A549 (cell line): ENCODE data around the gene PICK1. TPM values are rescaled to one million over a fixed set of nuclear protein-coding genes. Genes with fewer than 3 reads are reported as not detected.

ENCODE experiments used
- ATAC-seq, 2 experiments: fragments of 200-7000 bp in 1 of 2; fragments of >200 bp in 1 of 2; cut with Nextera tagmentation in 1 of 2; cut with Tn5 transposase in 1 of 2; 3 replicates each; pipeline versions ENCODE4 v1.8.0 to v1.9.1; 2018 to 2020; ENCODE audit warnings: mild to moderate bottlenecking in 1 of 2, moderate library complexity in 1 of 2
- CTCF ChIA-PET: fragments of 300-600 bp; sonication (Branson Sonifier 250); formaldehyde crosslinking; extraction: SDS; loops from one replicate; lab custom pipeline; 2021; ENCODE audit warnings: antibody characterized with exemption, inconsistent platforms; lab: Yijun Ruan, JAX
- POLR2A ChIA-PET: fragments of 350-600 bp; formaldehyde crosslinking; extraction: SDS; loops from one replicate; lab custom pipeline; 2021; ENCODE audit warnings: antibody characterized with exemption, inconsistent platforms; lab: Yijun Ruan, JAX
- DNase-seq, 2 experiments: peaks; one replicate each; pipeline versions ENCODE4 v3.0.0 to v3.0.0-alpha.2; 2011 to 2016; ENCODE audit warnings: low read depth in 1 of 2, low spot score in 1 of 2
- FAIRE-seq: peaks from 2 replicates; lab custom pipeline; 2011; peaks lifted over from hg19 to GRCh38; lab: Jason Lieb, UNC
- H3K27ac ChIP-seq, 2 experiments: fragments of >200 bp; sonication (Bioruptor Twin); formaldehyde crosslinking; 3 replicates each; pipeline ENCODE4 v1.5.1; 2016 to 2017
- H3K4me1 ChIP-seq: fragments of >200 bp; sonication (Bioruptor Twin); formaldehyde crosslinking; 3 replicates; pipeline ENCODE4 v1.6.1; 2016
- H3K4me2 ChIP-seq: fragments of >200 bp; sonication (Bioruptor Twin); formaldehyde crosslinking; 3 replicates; pipeline ENCODE4 v1.6.1; 2016
- H3K4me3 ChIP-seq: fragments of >200 bp; sonication (Bioruptor Twin); formaldehyde crosslinking; 3 replicates; pipeline ENCODE4 v1.5.1; 2016
- H3K9me3 ChIP-seq: fragments of >200 bp; sonication (Bioruptor Twin); formaldehyde crosslinking; 3 replicates; pipeline ENCODE4 v1.6.1; 2016
- BHLHE40 ChIP-seq: IDR thresholded peaks from 2 replicates; pipeline ENCODE4 v1.6.1; 2012; ENCODE audit warnings: low read depth, low read length, inconsistent platforms
- CEBPB ChIP-seq, 2 experiments: fragments of >200 bp in 1 of 2; sonication (Bioruptor Twin) in 1 of 2; formaldehyde crosslinking in 1 of 2; IDR thresholded peaks; 2 replicates each; pipeline ENCODE4 v1.6.1; 2012 to 2016
- CHD4 ChIP-seq: fragments of 200-600 bp; sonication (generic); IDR thresholded peaks from 2 replicates; pipeline ENCODE4 v1.6.1; 2016; ENCODE audit warnings: antibody characterized with exemption, mild to moderate bottlenecking, borderline replicate concordance
- EHF ChIP-seq: fragments of 250-450 bp; sonication (Bioruptor Pico); IDR thresholded peaks from 2 replicates; pipeline ENCODE4 v1.5.0; 2020; ENCODE audit warnings: mild to moderate bottlenecking
- FOSL2 ChIP-seq, 2 experiments: fragments of 450-650 bp in 1 of 2; fragments of >200 bp in 1 of 2; sonication (Bioruptor Twin) in 1 of 2; formaldehyde crosslinking; IDR thresholded peaks; 2 replicates each; pipeline versions ENCODE4 v1.5.0 to v1.6.1; 2016 to 2020; ENCODE audit warnings: mild to moderate bottlenecking in 1 of 2, moderate library complexity in 1 of 2
- GATA3 ChIP-seq: IDR thresholded peaks from 2 replicates; pipeline ENCODE4 v1.6.1; 2012; ENCODE audit warnings: borderline replicate concordance
- HOXA7 ChIP-seq: fragments of 250-450 bp; sonication (Bioruptor Pico); IDR thresholded peaks from 2 replicates; pipeline ENCODE4 v1.5.0; 2020; ENCODE audit warnings: mild to moderate bottlenecking, moderate library complexity
- JUNB ChIP-seq: fragments of >200 bp; sonication (Bioruptor Twin); formaldehyde crosslinking; IDR thresholded peaks from 2 replicates; pipeline ENCODE4 v1.6.1; 2016
- MAFK ChIP-seq: fragments of 450-650 bp; IDR thresholded peaks from 2 replicates; pipeline ENCODE4 v1.6.1; 2014; ENCODE audit not compliant: partially characterized antibody
- NPAS2 ChIP-seq: fragments of 250-450 bp; sonication (Bioruptor Pico); IDR thresholded peaks from 2 replicates; pipeline ENCODE4 v1.8.0; 2022; ENCODE audit warnings: mild to moderate bottlenecking, moderate library complexity, borderline replicate concordance
- PHF8 ChIP-seq: fragments of 200-600 bp; sonication (generic); IDR thresholded peaks from 2 replicates; pipeline ENCODE4 v1.6.1; 2016; ENCODE audit warnings: low read depth, mild to moderate bottlenecking, antibody characterized with exemption, moderate library complexity, borderline replicate concordance
- POLR2AphosphoS2 ChIP-seq: conservative IDR thresholded peaks from 2 replicates; pipeline ENCODE4 v1.6.1; 2012; ENCODE audit warnings: low read length, improper control_type of control experiment, inconsistent platforms
- RAD21 ChIP-seq, 2 experiments: fragments of >200 bp in 1 of 2; sonication (Bioruptor Twin) in 1 of 2; formaldehyde crosslinking in 1 of 2; IDR thresholded peaks in 1 of 2; conservative IDR thresholded peaks in 1 of 2; 2 replicates in 1 of 2; 3 replicates in 1 of 2; pipeline ENCODE4 v1.6.1; 2012 to 2018; ENCODE audit warnings: inconsistent platforms in 1 of 2
- RNF2 ChIP-seq: fragments of 200-600 bp; sonication (generic); IDR thresholded peaks from 2 replicates; pipeline ENCODE4 v1.6.1; 2016; ENCODE audit warnings: low read depth, mild to moderate bottlenecking, antibody characterized with exemption, moderate library complexity, borderline replicate concordance
- SMC3 ChIP-seq: fragments of >200 bp; sonication (Bioruptor Twin); formaldehyde crosslinking; IDR thresholded peaks from 3 replicates; pipeline ENCODE4 v1.6.1; 2018; ENCODE audit warnings: inconsistent platforms
- SREBF2 ChIP-seq: fragments of 450-650 bp; IDR thresholded peaks from 2 replicates; pipeline ENCODE4 v1.6.1; 2014; ENCODE audit warnings: mild to moderate bottlenecking, moderate library complexity
- ZSCAN20 ChIP-seq: fragments of 250-450 bp; sonication (Bioruptor Pico); IDR thresholded peaks from 2 replicates; pipeline ENCODE4 v1.8.0; 2022; ENCODE audit warnings: mild to moderate bottlenecking, moderate library complexity
- WGBS: methylation state at CpG from one replicate; pipeline ENCODE4 v1.1.6; 2017; ENCODE audit errors: missing lambda C conversion rate; 5-methylcytosine and 5-hydroxymethylcytosine counted together
- polyA plus RNA-seq, 4 experiments: library from polyadenylated mRNA; depleted of rRNA in 3 of 4; stranded (reverse); fragments of >200 nt; fragmentation: RNase III in 1 of 4; extraction: RNeasy Plus Mini Kit Qiagen cat#74134 plus additional on column Dnase treatment in 1 of 4; gene quantifications; 2 replicates in 3 of 4; 3 replicates in 1 of 4; pipeline ENCODE4 v1.2.3, GENCODE V29; 2011 to 2017
- TF ChIP-seq, protein P1 (sequence below): IDR thresholded peaks from 2 replicates; pipeline ENCODE4 v1.6.1; 2012
- TF ChIP-seq, protein P2 (sequence below): fragments of 250-450 bp; sonication (Bioruptor Pico); IDR thresholded peaks from 2 replicates; pipeline ENCODE4 v1.5.0; 2020; ENCODE audit warnings: low read depth, mild to moderate bottlenecking, moderate library complexity
- TF ChIP-seq, protein P3 (sequence below): IDR thresholded peaks from 2 replicates; pipeline ENCODE4 v1.6.1; 2012
- TF ChIP-seq, protein P4 (sequence below): IDR thresholded peaks from 2 replicates; pipeline ENCODE4 v1.6.1; 2012; ENCODE audit warnings: low read depth, borderline replicate concordance

The PICK1 gene
- polyA plus RNA-seq, 2 of the 4 experiments (the other 2 are of a cell fraction): 15.6 to 17.8 TPM

DNA sequence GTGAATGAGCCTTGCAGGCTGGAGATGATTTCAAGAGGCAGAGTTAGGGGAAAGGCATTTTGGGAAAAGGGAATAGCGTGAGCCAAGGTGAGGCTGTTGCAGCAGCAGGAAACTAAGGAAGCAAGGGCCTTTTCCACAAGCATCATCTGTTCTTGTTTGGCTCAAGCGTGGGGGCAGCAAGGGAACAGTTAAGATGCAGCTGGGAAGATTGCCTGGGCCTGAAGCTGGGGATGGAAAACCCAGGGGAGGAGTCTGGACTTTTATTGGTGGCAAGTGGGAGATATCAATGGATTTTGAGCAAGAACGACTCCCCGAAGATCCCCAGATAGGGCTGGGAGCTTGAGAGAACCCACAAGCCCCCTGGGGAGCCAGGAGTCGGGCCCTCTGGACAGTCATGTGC lies 27.3 kb upstream of the PICK1 start:
- 64% methylated on average over 5 of the region's 5 CpGs for WGBS
- no peak overlapping the region for H3K4me3 ChIP-seq
- H3K4me1 ChIP-seq: peaks cover 27% of the 10 kb centered on the region
- TF ChIP-seq RAD21 (conservative IDR thresholded peaks at IDR 0.05 in 1 of 2, IDR thresholded peaks at IDR 0.05 in 1 of 2): no peak
- no peak for TF ChIP-seq SREBF2
- TF ChIP-seq, protein P1, sequence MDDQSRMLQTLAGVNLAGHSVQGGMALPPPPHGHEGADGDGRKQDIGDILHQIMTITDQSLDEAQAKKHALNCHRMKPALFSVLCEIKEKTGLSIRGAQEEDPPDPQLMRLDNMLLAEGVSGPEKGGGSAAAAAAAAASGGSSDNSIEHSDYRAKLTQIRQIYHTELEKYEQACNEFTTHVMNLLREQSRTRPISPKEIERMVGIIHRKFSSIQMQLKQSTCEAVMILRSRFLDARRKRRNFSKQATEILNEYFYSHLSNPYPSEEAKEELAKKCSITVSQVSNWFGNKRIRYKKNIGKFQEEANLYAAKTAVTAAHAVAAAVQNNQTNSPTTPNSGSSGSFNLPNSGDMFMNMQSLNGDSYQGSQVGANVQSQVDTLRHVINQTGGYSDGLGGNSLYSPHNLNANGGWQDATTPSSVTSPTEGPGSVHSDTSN: no peak
- TF ChIP-seq POLR2AphosphoS2: no peak
- no peak for TF ChIP-seq RNF2
- TF ChIP-seq CHD4: no peak
- TF ChIP-seq MAFK: no peak
- TF ChIP-seq CEBPB (IDR thresholded peaks at IDR 0.05): no peak
- TF ChIP-seq, protein P2, sequence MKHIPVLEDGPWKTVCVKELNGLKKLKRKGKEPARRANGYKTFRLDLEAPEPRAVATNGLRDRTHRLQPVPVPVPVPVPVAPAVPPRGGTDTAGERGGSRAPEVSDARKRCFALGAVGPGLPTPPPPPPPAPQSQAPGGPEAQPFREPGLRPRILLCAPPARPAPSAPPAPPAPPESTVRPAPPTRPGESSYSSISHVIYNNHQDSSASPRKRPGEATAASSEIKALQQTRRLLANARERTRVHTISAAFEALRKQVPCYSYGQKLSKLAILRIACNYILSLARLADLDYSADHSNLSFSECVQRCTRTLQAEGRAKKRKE (CRISPR knock-in tag): no peak
- TF ChIP-seq JUNB: no peak
- TF ChIP-seq HOXA7 (CRISPR knock-in tag): no peak
- no peak for TF ChIP-seq BHLHE40
- no peak for TF ChIP-seq GATA3
- TF ChIP-seq, protein P3, sequence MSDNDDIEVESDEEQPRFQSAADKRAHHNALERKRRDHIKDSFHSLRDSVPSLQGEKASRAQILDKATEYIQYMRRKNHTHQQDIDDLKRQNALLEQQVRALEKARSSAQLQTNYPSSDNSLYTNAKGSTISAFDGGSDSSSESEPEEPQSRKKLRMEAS: no peak
- TF ChIP-seq EHF (CRISPR knock-in tag): no peak
- TF ChIP-seq, all 56 proteins: peak for 0
- no peak for DNase-seq
- POLR2A ChIA-PET: no interaction called here
- CTCF ChIA-PET: interaction anchor here (0.9 to 2.1 kb wide), 2 partner anchors 13 to 22 kb away, joined by 3 to 6 read pairs; no protein-coding TSS in a partner anchor
- Histone ChIP-seq H3K4me2 (no peak overlapping the region), H3K9me3 (no peaks in the 10 kb centered on the region), H3K27ac (no peak overlapping the region)
- no peak for ATAC-seq
- no peak for FAIRE-seq

DNA sequence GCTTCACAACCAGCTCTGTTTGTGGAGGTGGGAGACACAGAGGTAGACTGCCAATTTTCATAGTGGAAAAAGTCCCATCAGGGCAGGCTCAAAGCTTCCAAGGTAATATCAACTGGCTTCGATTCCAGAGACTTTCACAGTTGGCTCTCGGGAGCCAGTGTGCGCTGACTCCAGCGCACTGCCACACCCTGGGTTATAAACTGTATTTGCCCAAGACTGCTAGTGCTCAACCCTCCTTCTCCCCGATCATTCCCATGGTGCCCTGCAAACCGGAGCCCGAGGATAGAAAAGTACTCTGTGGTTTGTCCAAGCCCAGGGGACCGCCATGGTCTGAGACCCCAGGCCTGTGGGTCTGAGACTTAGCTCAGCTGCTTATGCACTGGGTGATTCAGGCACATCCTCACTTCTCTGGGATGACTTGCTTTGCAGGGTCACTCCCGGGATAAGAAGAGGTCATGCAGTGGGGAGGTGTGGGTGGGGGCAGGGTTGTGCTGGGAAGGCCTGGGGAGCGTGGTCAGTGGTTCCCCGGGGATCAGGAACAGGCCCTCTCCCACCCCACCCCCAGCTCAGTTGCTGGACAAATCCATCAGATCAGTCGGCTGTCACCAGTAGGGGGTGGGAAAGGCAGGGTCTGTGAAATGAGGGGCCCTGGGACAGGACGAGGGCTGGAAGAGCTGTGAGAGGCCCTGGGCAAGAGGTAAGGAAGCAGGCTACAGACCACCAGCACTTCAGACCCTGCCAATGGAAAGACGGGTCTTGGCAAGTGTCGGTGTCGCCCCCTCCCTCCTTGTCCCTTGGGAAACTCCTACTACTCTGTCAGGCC lies 26.7 kb upstream of the PICK1 start:
- ATAC-seq (no peak), FAIRE-seq (no peak), DNase-seq (no peak)
- ChIA-PET CTCF (interaction anchor here (2.1 kb wide), 1 partner anchor 22 kb away, joined by 6 read pairs; no protein-coding TSS in a partner anchor), POLR2A (no interaction called here)
- Histone ChIP-seq H3K4me1 (peaks cover 32% of the 10 kb centered on the region), H3K4me3 (no peak overlapping the region), H3K4me2 (no peak overlapping the region), H3K27ac (no peak overlapping the region)
- no peak for TF ChIP-seq BHLHE40
- TF ChIP-seq, all 56 proteins: peak for 0
- 83% methylated on average over 8 of the region's 16 CpGs for WGBS
- no peaks in the 10 kb centered on the region for H3K9me3 ChIP-seq

DNA sequence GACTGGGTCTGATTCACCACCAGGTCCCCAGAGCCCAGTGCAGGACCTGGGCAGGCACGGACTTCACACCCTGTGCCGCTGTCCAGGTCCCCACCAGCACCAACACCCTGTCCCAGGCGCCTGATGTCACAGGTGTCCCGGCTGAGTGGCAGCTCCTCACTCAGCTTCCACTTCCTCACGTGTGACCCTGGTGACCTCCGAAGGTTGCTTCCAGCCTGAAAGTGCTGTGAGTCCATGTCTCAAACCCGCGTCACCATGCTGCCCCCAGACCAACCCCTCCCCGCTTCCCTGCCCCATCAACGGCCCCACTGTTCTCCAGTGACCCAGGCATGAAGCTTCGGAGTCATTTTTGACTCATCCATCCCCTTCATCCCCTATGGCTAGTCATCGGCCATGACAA lies 25.7 kb upstream of the PICK1 start:
- DNase-seq: no peak
- FAIRE-seq: no peak
- CTCF ChIA-PET: no interaction called here
- Histone ChIP-seq H3K27ac (0 out of 6 replicates have a peak overlapping the region, but pooled peaks of 1 of the 2 experiments have one; percentile 16), H3K4me2 (no peak overlapping the region), H3K9me3 (no peaks in the 10 kb centered on the region), H3K4me3 (no peak overlapping the region), H3K4me1 (peaks cover 32% of the 10 kb centered on the region)
- ATAC-seq: no peak
- TF ChIP-seq SMC3 (no peak), PHF8 (no peak), NPAS2 (no peak), ZSCAN20 (no peak), FOSL2 (IDR thresholded peaks at IDR 0.05) (no peak), FOSL2 (CRISPR knock-in tag; IDR thresholded peaks at IDR 0.05) (no peak), GATA3 (no peak)
- TF ChIP-seq, protein P1: no peak
- TF ChIP-seq, protein P4, sequence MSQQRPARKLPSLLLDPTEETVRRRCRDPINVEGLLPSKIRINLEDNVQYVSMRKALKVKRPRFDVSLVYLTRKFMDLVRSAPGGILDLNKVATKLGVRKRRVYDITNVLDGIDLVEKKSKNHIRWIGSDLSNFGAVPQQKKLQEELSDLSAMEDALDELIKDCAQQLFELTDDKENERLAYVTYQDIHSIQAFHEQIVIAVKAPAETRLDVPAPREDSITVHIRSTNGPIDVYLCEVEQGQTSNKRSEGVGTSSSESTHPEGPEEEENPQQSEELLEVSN: no peak
- POLR2A ChIA-PET: no interaction called here
- WGBS: 89% methylated on average over 11 of the region's 12 CpGs
